HEK293T (cell line): Measurements from ENCODE around the gene EFCAB8.

Experiments
- BHLHE40 ChIP-seq: fragments of 450-650 bp; IDR thresholded peaks from 2 replicates; pipeline ENCODE4 v1.6.1; 2016; ENCODE audit warnings: mild to moderate bottlenecking, moderate library complexity, borderline replicate concordance
- FOXK2 ChIP-seq: fragments of 450-650 bp; IDR thresholded peaks from 2 replicates; pipeline ENCODE4 v1.6.1; 2016; ENCODE audit warnings: mild to moderate bottlenecking
- LEF1 ChIP-seq: fragments of 450-650 bp; IDR thresholded peaks from 2 replicates; pipeline ENCODE4 v1.6.1; 2017; ENCODE audit warnings: mild to moderate bottlenecking, borderline replicate concordance
- SUZ12 ChIP-seq: fragments of 450-650 bp; IDR thresholded peaks from 2 replicates; pipeline ENCODE4 v1.6.1; 2016; ENCODE audit warnings: mild to moderate bottlenecking
- TARDBP ChIP-seq: fragments of 450-650 bp; IDR thresholded peaks from 2 replicates; pipeline ENCODE4 v1.6.1; 2016
- ZNF384 ChIP-seq: fragments of 450-650 bp; IDR thresholded peaks from 2 replicates; pipeline ENCODE4 v1.6.1; 2016

DNA sequence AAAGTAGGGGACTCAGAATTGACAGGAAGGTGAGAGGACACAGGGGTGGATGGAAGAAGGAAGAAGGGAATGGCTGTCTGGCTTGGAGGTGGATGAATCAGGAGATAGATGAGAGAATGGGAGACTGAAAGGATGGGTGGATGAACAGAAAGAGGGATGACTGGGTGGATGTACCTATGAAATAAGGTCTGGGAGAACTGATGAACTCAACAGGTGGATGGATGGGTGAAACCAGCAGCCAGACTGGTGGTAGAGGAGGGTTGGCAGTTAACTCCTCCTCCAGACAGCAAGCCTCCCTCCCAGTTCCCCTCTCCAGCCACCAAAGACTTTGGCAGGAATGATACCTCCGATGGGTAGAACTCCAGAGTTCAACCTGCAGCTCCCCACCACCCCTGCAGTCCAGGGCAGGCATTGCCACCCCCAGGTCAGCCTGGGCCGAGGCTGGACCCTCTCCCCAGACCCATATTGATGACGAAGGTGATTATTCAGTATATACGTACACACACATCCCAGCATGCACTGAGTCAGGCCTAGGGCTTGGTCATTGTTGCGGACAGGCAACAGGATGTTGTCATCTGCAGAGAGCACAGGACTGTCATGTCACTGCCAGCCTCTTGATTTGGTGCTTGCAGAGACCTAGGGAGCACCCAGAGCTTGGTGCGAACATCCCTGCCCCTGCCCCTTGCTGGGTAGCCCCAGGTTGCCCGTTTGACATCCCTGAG lies 143.5 kb downstream of the EFCAB8 start:
- no peak for TF ChIP-seq SUZ12
- no peak for TF ChIP-seq FOXK2
- no peak for TF ChIP-seq LEF1
- no peak for TF ChIP-seq BHLHE40
- no peak for TF ChIP-seq ZNF384
- TF ChIP-seq TARDBP, result no peak
